BJ (cell line): ENCODE results near the gene ATP13A5. TPM values are rescaled to one million over a fixed set of nuclear protein-coding genes. Genes with fewer than 3 reads are reported as not detected.

Source experiments
- CTCF ChIA-PET: fragments of 350-600 bp; formaldehyde crosslinking; extraction: SDS; loops from one replicate; lab custom pipeline; 2021; ENCODE audit warnings: antibody characterized with exemption, inconsistent platforms; lab: Yijun Ruan, JAX
- POLR2A ChIA-PET: fragments of 300-600 bp; sonication (Branson Sonifier 250); formaldehyde crosslinking; extraction: SDS; loops from one replicate; lab custom pipeline; 2021; ENCODE audit warnings: antibody characterized with exemption; lab: Charles Lee
- DNase-seq: peaks from one replicate; pipeline ENCODE4 v3.0.0-alpha.2; 2011; ENCODE audit warnings: low read depth
- H3K27me3 ChIP-seq: 2 replicates; pipeline ENCODE4 v1.6.0; 2011; ENCODE audit warnings: low read length; ENCODE audit not compliant: control insufficient read depth, insufficient read depth
- H3K36me3 ChIP-seq: 2 replicates; pipeline ENCODE4 v1.5.1; 2011; ENCODE audit warnings: low read length; ENCODE audit not compliant: control insufficient read depth, insufficient read depth
- H3K4me3 ChIP-seq: 2 replicates; pipeline ENCODE4 v1.5.1; 2011; ENCODE audit warnings: low read depth, mild to moderate bottlenecking, control low read depth, low read length
- polyA minus RNA-seq: library from RNA; depleted of rRNA, polyadenylated mRNA; stranded (reverse); fragments of >200 nt; gene quantifications from 2 replicates; pipeline ENCODE4 v1.2.3, GENCODE V29; 2011; rRNA and poly(A)+ RNA removed
- polyA plus RNA-seq: library from polyadenylated mRNA; depleted of rRNA; stranded (reverse); fragments of >200 nt; gene quantifications from 2 replicates; pipeline ENCODE4 v1.2.3, GENCODE V29; 2011; rRNA removed
- TF ChIP-seq, protein P1 (sequence below): IDR thresholded peaks from 2 replicates; pipeline ENCODE4 v1.5.1; 2011; ENCODE audit warnings: low read depth, mild to moderate bottlenecking, control low read depth, inconsistent platforms, low read length, moderate library complexity; ENCODE audit not compliant: insufficient read depth

ATP13A5 gene, protein sequence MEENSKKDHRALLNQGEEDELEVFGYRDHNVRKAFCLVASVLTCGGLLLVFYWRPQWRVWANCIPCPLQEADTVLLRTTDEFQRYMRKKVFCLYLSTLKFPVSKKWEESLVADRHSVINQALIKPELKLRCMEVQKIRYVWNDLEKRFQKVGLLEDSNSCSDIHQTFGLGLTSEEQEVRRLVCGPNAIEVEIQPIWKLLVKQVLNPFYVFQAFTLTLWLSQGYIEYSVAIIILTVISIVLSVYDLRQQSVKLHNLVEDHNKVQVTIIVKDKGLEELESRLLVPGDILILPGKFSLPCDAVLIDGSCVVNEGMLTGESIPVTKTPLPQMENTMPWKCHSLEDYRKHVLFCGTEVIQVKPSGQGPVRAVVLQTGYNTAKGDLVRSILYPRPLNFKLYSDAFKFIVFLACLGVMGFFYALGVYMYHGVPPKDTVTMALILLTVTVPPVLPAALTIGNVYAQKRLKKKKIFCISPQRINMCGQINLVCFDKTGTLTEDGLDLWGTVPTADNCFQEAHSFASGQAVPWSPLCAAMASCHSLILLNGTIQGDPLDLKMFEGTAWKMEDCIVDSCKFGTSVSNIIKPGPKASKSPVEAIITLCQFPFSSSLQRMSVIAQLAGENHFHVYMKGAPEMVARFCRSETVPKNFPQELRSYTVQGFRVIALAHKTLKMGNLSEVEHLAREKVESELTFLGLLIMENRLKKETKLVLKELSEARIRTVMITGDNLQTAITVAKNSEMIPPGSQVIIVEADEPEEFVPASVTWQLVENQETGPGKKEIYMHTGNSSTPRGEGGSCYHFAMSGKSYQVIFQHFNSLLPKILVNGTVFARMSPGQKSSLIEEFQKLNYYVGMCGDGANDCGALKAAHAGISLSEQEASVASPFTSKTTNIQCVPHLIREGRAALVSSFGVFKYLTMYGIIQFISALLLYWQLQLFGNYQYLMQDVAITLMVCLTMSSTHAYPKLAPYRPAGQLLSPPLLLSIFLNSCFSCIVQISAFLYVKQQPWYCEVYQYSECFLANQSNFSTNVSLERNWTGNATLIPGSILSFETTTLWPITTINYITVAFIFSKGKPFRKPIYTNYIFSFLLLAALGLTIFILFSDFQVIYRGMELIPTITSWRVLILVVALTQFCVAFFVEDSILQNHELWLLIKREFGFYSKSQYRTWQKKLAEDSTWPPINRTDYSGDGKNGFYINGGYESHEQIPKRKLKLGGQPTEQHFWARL
- polyA plus RNA-seq (not detected in 2 replicates), polyA minus RNA-seq (not detected in 2 replicates)

DNA sequence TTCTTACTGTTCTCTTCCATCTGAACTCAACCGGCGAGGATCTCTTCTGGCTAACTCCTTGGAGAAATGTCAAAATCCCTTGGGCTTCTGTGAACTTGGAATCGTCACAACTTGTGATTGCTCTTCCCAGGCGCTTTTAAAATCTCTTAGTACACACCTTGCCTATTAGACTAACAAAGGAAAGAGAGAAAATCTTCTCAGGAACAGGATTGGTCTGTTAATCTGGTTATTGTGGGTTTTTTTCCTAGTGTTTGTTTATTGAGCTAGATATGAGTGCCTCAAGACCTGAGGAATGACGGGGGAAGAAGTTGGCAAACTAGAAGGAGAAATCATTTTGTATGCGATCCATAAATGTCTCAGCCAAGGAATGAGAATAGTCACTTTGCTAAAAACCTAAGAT is at the start of gene ATP13A5:
Gene ATP13A5, minus strand, starts transcription at position 48 of the 400 bp plus-strand sequence. Its CDS starts 28 bp downstream, at position 20.
- Histone ChIP-seq H3K27me3 (no peaks in the 10 kb centered on the region), H3K4me3 (no peak within 1 kb of the TSS), H3K36me3 (no peaks in the 10 kb centered on the region)
- TF ChIP-seq, protein P1, sequence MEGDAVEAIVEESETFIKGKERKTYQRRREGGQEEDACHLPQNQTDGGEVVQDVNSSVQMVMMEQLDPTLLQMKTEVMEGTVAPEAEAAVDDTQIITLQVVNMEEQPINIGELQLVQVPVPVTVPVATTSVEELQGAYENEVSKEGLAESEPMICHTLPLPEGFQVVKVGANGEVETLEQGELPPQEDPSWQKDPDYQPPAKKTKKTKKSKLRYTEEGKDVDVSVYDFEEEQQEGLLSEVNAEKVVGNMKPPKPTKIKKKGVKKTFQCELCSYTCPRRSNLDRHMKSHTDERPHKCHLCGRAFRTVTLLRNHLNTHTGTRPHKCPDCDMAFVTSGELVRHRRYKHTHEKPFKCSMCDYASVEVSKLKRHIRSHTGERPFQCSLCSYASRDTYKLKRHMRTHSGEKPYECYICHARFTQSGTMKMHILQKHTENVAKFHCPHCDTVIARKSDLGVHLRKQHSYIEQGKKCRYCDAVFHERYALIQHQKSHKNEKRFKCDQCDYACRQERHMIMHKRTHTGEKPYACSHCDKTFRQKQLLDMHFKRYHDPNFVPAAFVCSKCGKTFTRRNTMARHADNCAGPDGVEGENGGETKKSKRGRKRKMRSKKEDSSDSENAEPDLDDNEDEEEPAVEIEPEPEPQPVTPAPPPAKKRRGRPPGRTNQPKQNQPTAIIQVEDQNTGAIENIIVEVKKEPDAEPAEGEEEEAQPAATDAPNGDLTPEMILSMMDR: no peak
- ChIA-PET POLR2A (no interaction called here), CTCF (no interaction called here)
- DNase-seq: no peak

DNA sequence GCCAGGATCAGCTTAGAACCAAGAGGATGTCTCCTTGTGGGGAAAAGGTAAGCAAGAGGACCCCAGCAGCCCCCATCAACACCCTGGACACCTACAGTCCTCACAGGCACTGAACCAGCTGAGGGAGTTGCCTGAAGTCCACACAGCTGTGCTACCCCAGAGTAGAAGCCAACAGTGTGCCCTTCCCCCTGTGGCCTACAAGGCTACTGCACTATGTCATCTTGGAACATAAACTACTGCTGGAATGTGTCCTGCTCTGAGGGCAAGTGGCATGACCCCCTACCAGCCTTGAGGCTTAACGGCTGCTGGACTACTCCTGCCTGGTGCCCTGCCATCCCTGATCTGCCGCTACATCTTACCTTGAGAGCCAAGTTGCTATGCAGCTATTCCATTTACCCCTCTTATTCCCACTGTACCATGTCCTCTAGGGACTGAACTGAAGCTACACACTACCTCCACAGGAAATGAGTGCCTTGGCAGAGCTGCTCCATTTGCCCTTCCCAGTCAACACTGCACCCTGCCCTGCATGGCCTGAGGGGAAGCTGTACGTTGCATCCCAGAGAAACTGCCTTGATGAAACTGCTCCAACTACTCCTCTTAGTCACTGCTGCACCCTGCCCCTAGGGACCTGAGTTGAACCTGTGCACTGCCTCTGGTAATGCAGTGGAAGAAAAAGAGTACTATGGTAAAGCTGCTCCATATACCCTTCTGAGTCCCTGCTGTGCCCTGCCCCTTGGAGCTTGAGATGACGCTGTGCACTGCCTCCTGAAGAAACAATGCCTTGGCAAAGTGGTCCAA is 40.2 kb upstream of the ATP13A5 start:
- DNase-seq: no peak
- Histone ChIP-seq H3K36me3 (no peaks in the 10 kb centered on the region), H3K27me3 (no peaks in the 10 kb centered on the region), H3K4me3 (no peak overlapping the region)
- POLR2A ChIA-PET: no interaction called here
- TF ChIP-seq, protein P1: no peak
- CTCF ChIA-PET: no interaction called here

DNA sequence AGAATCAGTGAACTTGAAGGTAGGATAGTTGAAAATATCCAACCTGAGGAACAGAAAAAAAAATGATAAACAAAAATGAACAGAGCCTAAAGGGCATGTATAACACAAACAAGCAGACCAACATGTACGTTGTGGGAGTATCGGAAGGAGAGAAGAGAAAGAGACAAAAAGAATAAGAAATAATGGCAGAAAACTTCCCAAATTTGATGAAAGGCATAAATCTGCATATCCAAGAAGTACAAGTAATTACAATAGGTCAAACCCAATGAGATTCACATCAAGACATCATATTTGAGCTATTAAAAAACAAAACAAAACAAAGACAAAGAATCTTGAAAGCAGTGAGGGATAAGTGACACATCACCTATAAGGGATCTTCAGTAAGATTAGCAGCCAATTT is 38.1 kb upstream of the ATP13A5 start:
- POLR2A ChIA-PET: no interaction called here
- no peaks in the 10 kb centered on the region for H3K36me3 ChIP-seq
- TF ChIP-seq, protein P1: no peak
- CTCF ChIA-PET: no interaction called here
- H3K27me3 ChIP-seq: no peaks in the 10 kb centered on the region
- H3K4me3 ChIP-seq: no peak overlapping the region
- DNase-seq: no peak

DNA sequence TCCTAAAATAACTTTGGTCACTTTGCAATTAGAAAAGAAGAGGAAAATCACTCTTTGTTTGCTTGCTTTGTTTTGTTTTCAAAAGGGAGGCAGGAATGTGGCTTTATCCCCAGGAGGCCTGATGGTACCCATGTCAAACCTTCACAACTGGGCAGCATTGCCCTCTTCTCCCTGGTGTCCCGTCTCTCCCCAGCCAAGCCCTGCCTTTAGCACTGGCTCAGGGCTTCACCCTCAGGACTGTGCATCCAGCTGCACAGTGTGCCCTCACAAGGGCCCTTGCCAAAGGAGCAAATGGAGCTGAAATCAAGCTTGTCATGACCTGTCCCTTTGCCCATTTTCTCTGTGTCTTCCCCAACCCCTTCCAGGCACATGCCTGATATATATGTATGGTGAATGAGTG is 29.1 kb upstream of the ATP13A5 start:
- no peaks in the 10 kb centered on the region for H3K36me3 ChIP-seq
- no peak overlapping the region for H3K4me3 ChIP-seq
- ChIA-PET CTCF (no interaction called here), POLR2A (no interaction called here)
- DNase-seq: no peak
- H3K27me3 ChIP-seq: no peaks in the 10 kb centered on the region
- TF ChIP-seq, protein P1: no peak
